Midbrain (tissue), 1 donor: ENCODE data around the gene SIPA1.
"Not testable (repeated sequence)": the region's sequence is repeated elsewhere in the genome, so short reads cannot be mapped to it uniquely, and the experiment has no call there.

ENCODE experiments used
- DNase-seq: peaks from one replicate; lab custom pipeline; 2025; lab: John Stamatoyannopoulos, UW

The SIPA1 gene

GRCh38 chr11:65624931-65625627 lies 12.8 kb upstream of the SIPA1 start:
- no peak for DNase-seq

DNA sequence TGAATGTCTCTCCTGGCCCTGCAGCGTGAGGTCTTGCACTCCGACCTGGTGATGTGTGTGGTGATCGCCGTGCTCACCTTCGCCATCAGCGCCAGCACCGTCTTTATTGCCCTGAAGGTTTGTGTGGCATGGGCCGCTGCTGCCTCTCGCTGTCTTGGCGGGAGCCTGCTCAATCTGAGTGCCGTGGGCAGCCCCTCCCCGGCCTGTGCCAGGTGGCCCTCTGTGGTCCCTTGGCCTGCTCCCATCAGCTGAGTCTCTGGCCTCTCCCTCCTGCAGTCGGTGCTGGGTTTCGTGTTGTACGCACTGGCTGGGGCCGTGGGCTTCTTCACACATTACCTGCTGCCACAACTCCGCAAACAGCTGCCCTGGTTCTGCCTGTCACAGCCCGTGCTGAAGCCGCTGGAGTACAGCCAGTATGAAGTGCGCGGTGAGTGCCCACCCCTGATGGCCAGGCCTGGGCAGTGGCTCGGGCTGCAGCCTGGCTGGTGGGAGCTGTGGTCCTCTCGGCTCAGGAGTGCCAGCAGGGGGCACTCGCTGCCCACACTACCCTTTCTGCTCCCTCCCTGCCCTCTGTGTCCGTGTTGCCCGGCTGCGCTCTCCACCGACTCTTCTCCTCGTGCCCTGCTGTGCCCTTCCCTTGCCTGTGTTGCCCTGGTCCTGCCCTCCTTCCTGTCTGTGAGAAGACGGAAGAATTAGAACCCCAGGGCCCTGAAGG lies 12.1 kb upstream of the SIPA1 start:
- peak; percentile 66 for DNase-seq

DNA sequence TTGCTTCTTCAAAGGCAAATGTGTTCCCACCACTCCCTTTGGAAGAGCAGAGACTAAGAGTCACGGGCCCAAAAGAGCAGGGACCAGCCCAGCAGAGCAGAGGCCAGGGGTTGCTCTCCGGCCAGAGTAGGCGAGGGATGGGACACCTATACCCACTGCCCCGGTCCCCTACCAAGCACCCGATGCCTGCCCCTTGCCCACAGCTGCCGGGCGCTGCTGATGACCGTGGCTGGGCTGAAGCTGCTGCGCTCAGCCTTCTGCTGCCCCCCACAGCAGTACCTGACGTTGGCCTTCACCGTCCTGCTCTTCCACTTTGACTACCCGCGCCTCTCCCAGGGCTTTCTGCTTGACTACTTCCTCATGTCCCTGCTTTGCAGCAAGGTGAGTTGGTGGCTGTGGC lies 10.7 kb upstream of the SIPA1 start:
- no peak for DNase-seq

DNA sequence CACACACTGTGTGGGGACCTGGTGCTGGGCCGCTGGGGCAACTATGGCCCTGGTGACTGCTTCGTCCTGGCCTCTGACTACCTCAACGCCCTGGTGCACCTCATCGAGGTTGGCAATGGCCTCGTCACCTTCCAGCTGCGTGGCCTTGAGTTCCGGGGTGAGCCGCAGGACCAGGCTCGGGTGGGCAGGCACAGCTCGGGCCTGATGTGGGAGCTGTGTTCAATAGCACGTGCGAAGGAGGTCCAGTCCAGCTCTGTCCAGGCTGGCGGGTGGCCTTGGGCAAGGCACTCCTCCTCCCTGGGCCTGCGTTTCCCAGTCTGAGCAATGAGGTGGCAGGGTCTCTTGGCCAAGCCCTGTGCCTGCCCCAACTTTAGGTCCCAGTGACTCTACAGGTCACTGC lies 8.3 kb upstream of the SIPA1 start:
- DNase-seq: no peak

- no peak for DNase-seq
These were observed 7.7 kb upstream of the SIPA1 start for GRCh38 chr11:65630215-65630614.

DNA sequence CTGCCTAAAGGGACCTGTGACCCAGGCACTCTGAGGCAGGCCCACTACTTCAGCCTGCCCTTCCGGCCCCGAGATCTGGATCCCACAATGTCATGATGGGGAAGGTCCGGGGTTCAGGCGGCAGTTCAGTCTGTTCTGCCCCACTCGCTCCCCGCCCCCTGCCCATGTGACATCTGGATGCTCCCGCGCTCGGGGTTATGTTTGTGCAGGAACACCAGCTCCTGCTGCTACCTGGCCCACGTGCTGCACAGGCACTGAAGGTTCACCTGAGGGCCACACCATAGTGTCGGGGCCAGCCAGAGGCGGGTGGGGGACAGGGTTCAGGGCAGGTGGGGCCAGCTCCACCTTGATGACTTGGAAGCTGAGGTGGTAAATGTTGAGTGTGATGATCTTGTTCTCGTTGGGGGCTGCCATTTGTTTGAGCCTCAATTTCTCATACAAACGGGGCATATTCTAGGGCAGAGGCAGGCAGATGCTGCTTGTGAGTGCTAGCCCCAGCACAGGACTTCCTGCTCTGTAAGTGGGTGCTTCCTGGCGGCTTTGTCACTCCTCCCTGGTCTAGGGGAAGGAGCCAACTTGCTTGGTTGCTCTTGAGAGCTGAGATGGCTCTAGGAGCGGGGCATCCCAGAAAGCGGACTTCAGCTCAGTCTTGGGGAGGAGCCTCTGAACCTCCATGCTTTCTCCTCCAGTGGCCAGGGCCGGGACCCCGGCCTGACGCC lies 4.4 kb upstream of the SIPA1 start:
- DNase-seq: no peak

- no peak for DNase-seq
These were observed 3.8 kb upstream of the SIPA1 start for GRCh38 chr11:65634109-65634436.

DNA sequence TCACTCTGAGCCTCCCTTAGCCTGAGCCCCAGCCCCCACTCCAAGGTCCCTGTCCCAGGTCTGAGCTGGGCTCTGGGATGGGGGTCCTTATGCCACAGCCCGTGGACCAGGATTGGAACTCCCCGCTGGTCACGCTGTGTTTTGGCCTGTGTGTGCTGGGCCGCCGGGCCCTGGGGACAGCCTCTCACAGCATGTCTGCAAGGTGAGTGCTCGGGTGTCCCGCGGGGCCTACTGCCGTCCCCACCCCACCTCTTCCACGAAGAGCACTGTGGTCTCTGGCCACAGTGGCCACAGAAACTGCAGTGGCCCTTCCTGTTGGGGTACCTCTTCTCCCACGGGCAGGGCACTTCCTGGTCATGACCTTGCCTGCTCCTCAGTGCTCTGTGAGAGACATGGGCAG lies 3.5 kb upstream of the SIPA1 start:
- no peak for DNase-seq

GRCh38 chr11:65634905-65635731 lies 2.8 kb upstream of the SIPA1 start:
- DNase-seq: no peak

DNA sequence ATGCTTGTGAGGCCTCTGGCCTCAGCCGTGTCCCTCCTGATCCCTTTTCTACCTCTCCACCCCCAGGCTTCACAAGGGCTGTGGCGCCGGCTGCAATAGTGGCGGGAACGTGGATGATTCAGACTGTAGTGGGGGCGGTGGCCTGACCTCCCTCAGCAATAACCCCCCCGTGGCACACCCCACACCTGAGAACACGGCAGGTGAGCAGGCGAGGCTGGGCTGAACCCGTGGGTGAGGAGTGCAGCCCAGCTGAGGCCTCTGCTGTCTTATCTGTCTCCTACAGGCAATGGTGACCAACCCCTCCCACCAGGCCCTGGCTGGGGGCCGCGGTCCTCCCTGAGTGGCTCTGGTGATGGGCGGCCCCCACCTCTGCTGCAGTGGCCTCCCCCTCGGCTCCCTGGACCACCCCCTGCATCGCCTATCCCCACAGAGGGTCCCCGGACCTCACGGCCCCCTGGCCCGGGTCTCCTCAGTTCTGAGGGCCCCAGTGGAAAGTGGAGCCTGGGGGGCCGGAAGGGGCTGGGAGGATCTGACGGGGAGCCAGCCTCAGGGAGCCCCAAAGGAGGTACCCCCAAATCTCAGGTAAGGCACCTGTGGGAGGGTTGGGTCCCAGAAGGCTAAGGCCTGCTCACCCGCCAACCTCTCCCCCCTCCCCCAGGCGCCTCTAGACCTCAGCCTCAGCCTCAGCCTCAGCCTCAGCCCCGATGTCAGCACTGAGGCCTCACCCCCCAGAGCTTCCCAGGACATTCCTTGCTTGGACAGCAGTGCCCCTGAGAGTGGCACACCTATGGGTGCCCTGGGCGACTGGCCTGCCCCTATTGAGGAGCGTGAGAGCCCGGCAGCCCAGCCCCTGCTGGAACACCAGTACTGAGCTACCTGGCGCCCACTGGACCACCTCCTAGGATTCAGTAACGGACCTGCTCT lies 1.5 kb upstream of the SIPA1 start:
- DNase-seq: no peak

- DNase-seq: no peak
These were observed 806 bp upstream of the SIPA1 start for GRCh38 chr11:65637032-65637557.

DNA sequence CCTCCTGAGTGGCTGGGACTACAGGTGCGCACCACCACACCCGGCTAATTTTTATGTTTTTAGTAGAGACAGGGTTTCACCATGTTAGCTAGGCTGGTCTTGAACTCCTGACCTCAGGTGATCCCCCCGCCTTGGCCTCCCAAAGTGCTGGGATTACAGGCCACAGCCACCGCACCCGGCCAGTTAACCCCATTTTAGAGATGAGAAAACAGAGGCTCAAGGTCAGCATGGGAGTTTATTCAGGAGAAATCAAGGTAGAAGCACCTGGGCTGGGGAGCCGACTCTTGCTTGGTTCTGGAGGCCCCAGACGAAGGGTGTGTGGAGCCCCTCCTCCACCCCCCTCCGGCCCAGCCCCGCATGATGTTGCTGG lies 1.3 kb downstream of the SIPA1 start:
- not testable (repeated sequence) for DNase-seq

DNA sequence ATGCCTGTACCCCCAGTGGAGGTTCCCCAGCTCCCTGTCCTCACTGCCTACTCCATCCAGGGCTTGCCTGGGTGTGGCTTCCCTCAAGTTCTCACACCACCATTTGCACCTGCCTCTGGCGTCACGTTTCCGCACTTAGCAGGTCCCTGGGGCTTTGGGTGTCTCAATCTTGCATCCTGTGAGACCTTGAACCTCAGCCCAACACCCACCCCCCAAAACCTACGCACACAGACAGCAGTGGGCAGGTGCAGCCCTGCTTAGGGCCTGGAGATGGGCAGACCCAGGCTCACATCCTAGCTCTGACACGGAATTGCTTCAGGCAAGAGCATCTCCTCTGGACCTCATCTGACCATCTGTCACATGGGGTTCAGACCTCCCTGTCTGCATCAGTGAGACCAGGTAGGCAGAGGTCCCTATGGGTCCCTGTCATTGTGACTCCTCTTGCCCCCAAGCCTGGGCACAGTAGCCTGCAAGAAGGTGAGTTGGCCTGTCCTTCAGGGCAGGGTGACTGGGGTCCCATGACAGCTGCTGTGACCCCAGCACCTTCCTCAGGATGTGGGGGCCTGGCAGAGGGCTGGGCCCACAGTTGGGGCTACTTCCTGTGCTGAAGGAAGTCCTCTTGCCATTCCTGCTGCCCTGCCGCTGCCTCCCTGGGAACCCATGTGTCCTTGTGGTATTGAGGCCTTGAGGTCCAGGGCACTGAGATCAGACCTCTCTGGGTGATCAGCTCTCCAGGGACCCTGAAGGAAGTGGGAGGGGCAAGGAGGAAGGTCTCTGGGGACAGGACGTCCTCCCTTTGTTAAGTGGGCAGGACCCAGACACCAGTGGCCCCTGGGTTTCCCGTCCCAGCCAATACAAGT lies 2.0 kb downstream of the SIPA1 start:
- peak; percentile 10 for DNase-seq

GRCh38 chr11:65640483-65641296 lies 2.8 kb downstream of the SIPA1 start:
- peak; percentile 40 for DNase-seq

DNA sequence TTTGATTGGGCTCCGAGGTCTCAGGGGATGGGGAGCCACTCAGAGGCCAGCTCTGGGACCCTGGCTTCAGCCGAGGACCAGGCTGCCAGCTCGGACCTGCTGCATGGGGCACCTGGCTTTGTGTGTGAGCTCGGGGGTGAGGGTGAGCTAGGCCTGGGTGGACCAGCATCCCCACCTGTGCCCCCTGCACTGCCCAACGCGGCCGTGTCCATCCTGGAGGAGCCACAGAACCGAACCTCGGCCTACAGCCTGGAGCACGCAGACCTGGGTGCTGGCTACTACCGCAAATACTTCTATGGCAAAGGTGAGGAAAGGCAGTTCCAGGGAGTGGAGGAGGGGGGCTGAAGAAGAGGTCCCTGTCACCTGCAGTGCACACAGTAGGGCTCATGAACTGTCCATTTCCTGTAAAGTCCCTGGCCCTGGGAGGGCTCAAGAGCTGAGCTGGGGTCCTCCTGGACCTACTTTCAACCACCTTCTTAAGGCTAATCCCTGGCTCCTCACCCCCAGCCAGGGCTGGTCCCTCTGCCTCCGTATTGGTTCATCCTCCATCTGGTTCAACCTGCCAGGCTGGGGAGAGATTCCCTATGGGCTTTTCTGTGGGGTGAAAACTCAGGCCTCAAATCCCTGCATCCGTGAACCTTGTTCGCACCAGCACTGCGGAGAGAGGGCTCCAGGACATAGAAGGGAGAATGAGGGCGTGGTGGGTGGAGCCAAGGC lies 3.6 kb downstream of the SIPA1 start:
- no peak for DNase-seq

- no peak for DNase-seq
These were observed 4.2 kb downstream of the SIPA1 start for GRCh38 chr11:65642014-65642671.

- DNase-seq: no peak
These were observed 6.1 kb downstream of the SIPA1 start for GRCh38 chr11:65643971-65644370.

GRCh38 chr11:65644837-65645236 lies 6.9 kb downstream of the SIPA1 start:
- DNase-seq: no peak
